ENCODE results near the gene TMPRSS7. TPM values are rescaled to one million over a fixed set of nuclear protein-coding genes. Genes with fewer than 3 reads are reported as not detected.

TMPRSS7 gene
- total RNA-seq, 2 donors from 2014 or later: not detected

DNA sequence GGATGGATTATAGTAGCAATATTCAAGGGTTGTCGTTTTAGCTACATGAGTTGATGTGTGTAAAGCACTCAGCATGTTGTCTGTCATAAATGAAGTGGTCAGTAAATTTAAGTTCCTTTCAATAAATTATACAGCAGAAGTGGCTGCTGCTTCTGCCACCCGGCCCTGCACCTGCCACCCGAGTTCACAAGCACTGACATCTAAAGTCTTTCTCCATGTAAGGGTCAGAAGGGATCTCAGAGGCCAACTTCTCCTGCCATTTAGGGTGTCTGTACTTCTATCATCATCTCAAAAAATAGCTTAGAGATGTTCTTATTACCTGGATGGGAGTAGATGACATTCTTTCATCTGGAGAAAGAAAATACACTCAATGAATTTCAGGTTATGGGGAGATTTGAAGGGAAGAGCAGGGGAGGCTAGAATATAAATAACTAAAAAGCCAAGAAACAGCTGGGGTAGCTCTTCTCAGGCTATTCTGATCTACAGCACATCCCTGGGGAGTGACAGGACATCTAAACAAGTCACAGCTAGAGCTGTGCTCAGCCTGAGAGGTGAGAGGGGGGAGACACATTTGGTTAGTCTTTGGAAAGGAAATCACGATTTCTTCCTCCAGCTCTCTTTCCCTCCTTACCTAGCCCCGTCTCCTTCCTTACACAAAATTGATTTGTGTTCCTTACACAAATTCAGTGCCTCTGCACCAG, 90.5 kb downstream of the TMPRSS7 start:
- Histone ChIP-seq H3K4me1 (peaks cover 14% of the 10 kb centered on the region), H3K27me3 (no peaks in the 10 kb centered on the region), H3K9me3 (no peaks in the 10 kb centered on the region), H3K36me3 (replicated peaks in 1 of 2; ENCODE audit: insufficient read depth in 1 of 2, low read depth in 2 of 2) (peaks cover 0 to 3% of the 10 kb centered on the region in 2 donors), H3K4me3 (no peak overlapping the region), H3K27ac (no peak overlapping the region)
- TF ChIP-seq, protein P1, sequence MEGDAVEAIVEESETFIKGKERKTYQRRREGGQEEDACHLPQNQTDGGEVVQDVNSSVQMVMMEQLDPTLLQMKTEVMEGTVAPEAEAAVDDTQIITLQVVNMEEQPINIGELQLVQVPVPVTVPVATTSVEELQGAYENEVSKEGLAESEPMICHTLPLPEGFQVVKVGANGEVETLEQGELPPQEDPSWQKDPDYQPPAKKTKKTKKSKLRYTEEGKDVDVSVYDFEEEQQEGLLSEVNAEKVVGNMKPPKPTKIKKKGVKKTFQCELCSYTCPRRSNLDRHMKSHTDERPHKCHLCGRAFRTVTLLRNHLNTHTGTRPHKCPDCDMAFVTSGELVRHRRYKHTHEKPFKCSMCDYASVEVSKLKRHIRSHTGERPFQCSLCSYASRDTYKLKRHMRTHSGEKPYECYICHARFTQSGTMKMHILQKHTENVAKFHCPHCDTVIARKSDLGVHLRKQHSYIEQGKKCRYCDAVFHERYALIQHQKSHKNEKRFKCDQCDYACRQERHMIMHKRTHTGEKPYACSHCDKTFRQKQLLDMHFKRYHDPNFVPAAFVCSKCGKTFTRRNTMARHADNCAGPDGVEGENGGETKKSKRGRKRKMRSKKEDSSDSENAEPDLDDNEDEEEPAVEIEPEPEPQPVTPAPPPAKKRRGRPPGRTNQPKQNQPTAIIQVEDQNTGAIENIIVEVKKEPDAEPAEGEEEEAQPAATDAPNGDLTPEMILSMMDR (IDR thresholded peaks at IDR 0.05): no peak
- TF ChIP-seq POLR2A (IDR thresholded peaks at IDR 0.05): no peak
- 80 to 81% methylated on average over 5 of the region's 5 CpGs for WGBS, 2 donors
- ATAC-seq: no peak
- no peak for DNase-seq
- intact Hi-C loops (cut with DNase I): no loop called here

DNA sequence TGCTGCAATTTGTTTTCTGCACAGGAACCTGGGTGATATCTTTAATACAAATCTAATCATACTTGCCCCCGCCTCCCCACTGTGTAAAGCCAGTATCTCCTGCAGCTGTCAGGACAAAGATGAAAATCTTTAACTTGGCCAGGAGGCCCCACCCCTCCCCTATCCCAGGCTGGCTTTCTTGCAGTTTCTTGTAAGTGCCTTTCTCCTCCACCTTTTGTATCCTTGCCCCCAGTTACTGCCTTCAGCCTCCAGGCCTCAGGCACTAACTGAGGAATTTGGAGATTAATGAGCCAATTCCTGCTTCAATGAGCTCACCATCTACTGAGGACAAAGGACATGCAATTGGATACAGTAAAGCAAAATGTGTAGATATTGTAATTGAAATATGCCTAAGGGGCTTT, 92.0 kb downstream of the TMPRSS7 start:
- no peak for ATAC-seq
- Histone ChIP-seq H3K9me3 (no peaks in the 10 kb centered on the region), H3K4me1 (peaks cover 7% of the 10 kb centered on the region), H3K36me3 (replicated peaks in 1 of 2; ENCODE audit: insufficient read depth in 1 of 2, low read depth in 2 of 2) (peaks cover 0 to 6% of the 10 kb centered on the region in 2 donors), H3K4me3 (no peak overlapping the region), H3K27me3 (no peaks in the 10 kb centered on the region), H3K27ac (no peak overlapping the region)
- no peak for DNase-seq
- TF ChIP-seq, protein P1 (IDR thresholded peaks at IDR 0.05): no peak
- no peak for TF ChIP-seq POLR2A (IDR thresholded peaks at IDR 0.05)
- intact Hi-C loops (cut with DNase I): no loop called here
- WGBS, 2 donors: 57 to 64% methylated on average over 1 of the region's 1 CpG

DNA sequence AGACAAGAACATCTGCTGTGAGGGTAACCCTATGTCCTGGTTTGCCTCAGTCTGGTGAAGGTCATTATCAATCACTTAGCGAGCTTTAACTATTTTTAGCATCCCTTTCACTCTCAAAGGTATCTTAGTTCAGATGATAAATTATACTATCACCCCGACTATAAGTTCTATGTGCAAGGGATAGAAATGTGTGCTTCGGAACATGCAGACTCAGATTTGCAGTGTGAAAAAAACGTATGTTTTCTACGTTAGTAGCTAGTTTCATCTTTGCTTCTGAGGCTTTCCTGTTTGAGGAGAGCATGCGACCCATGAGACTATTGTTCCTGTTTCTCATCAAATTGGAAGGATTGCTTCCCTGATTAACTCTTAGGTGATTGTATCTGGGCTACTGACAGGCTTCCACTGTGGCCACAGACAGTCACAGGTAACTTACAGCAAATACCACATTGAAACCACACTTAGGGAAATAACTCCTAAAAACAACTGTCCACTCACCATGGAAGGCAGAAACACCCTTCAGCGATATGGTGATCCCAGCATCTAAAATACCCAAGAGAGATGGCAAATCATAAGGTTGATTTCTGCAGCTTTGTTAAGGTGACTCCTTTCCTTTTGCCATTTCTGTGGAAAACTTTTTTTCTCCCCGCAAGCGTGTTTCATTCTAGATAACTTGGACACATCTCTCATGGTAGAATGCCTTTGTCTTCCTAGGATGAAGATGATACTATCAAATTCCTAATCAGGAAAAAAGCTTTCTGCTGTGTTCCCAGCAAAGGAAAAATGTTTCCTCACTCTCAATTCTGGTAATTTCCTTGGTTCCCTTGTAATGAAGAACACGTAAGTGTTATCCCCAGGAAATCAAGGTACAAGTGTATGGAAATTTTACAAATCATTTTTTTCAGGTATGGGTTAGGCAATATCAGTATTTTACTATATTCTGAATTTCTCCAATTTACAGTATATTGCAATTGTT, 93.3 kb downstream of the TMPRSS7 start:
- no peak for TF ChIP-seq POLR2A (IDR thresholded peaks at IDR 0.05)
- TF ChIP-seq, protein P1 (IDR thresholded peaks at IDR 0.05): no peak
- Histone ChIP-seq H3K9me3 (no peaks in the 10 kb centered on the region), H3K27me3 (no peaks in the 10 kb centered on the region), H3K4me1 (no peaks in the 10 kb centered on the region), H3K36me3 (replicated peaks in 1 of 2; ENCODE audit: insufficient read depth in 1 of 2, low read depth in 2 of 2) (peaks cover 0 to 6% of the 10 kb centered on the region in 2 donors), H3K4me3 (no peak overlapping the region), H3K27ac (no peak overlapping the region)
- ATAC-seq (no peak), DNase-seq (no peak)
- 69 to 77% methylated on average over 10 of the region's 10 CpGs for WGBS, 2 donors
- intact Hi-C loops (cut with DNase I): no loop called here

DNA sequence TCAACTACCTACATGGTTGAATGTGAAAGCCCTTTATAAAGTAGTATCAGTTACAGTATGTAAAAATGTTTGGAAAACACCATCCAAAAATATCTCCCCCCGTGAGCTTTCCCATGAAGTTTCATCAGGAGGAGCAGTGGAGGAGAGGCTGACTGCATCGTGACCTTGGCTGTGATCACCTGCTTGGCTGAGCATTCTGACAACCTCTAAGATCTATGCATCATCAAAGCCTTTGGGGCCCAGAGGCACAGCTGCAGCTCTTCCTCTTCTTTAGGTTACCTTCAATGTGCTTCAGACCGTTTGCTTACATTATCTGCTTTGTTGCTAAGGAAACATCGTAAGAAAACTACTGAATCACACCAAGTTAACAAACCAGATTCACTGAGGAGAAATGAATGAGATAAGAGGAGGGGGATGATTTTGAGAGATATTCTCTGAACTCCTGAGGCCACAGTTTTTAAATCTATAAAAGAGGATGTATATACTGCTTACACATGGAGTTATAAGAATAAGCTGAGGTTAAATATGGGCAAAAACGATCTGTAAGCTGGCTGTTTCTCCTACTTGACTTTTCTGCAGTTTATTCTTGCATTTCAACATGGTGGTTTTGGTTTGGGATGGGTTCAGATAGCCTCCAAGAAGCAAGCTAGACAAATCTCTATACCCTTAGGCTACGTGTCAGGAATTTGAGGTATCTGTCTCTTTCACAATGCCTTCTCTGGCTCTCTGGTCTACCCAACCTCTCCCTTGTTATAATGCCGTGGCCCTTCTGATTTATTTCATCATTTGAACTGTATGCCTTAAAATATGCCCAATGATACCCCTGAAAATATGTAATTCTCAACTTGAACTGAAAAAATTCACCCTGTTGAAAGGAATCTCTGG, 94.5 kb downstream of the TMPRSS7 start:
- Histone ChIP-seq H3K27ac (no peak overlapping the region), H3K36me3 (replicated peaks in 1 of 2; ENCODE audit: insufficient read depth in 1 of 2, low read depth in 2 of 2) (peaks cover 0 to 6% of the 10 kb centered on the region in 2 donors), H3K27me3 (no peaks in the 10 kb centered on the region), H3K9me3 (no peaks in the 10 kb centered on the region), H3K4me3 (no peak overlapping the region), H3K4me1 (peaks cover 7% of the 10 kb centered on the region)
- intact Hi-C loops (cut with DNase I): no loop called here
- DNase-seq (no peak), ATAC-seq (no peak)
- no peak for TF ChIP-seq POLR2A (IDR thresholded peaks at IDR 0.05)
- TF ChIP-seq, protein P1 (IDR thresholded peaks at IDR 0.05): no peak
- WGBS, 2 donors: 63 to 77% methylated on average over 7 of the region's 7 CpGs

All from body of pancreas (tissue), 4 donors.